HG02981 (cell line): Measurements from ENCODE around the gene HOXC11.

Experiments
- ATAC-seq: cut with Tn5 transposase; IDR thresholded peaks from one replicate; pipeline ENCODE4 v1.9.1; 2021; ENCODE audit warnings: mild to moderate bottlenecking, moderate library complexity; ENCODE audit not compliant: unreplicated experiment

The HOXC11 gene

GRCh38 chr12:53984901-53985691, 12.2 kb downstream of the HOXC11 start, which contains the start of gene HOXC10:
Gene HOXC10 (plus strand): TSS chr12:53985146. CDS start chr12:53985260, 114 bp downstream.
- ATAC-seq, result no peak

GRCh38 chr12:53985692-53985993, 12.7 kb downstream of the HOXC11 start:
- ATAC-seq, result no peak

GRCh38 chr12:53985994-53986685, 13.2 kb downstream of the HOXC11 start:
- no peak for ATAC-seq

DNA sequence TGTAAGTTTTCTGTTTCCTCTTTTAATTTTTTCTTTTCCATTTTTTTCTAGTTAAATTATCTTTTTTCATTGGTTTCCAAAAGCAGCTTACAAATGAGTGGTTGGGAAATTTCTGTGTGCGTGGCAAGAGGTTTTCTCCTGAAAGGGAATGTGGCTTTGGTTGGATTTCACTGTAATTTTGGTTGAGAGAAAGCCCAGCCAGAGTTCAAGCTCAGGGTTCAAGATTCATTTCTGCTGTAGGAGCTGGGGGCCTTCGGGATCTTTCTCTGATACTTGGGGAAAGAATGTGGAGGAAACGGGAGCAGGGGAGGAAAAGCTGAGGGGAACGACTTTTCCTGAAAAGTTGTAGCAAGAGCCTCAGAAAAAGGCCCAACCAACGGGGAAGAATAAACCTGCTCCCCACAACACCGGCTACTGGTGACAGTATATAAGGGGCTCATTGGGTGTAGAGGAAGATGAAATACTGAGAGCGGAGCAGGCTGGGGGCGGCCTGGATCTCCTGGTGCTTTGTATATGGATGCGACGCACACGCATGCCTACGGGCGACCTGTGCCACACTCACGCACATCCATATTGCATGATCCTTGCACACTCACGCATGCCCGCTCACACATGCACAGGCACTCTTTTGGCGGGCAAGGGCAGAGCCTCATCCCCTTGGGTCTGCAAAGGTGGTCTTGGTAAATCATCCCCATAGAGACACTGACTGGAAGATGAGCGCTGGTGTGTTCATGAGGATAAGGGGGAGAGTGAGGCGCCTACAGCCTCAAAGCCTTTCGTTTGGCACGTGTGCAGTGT, 14.0 kb downstream of the HOXC11 start:
- ATAC-seq, result no peak

DNA sequence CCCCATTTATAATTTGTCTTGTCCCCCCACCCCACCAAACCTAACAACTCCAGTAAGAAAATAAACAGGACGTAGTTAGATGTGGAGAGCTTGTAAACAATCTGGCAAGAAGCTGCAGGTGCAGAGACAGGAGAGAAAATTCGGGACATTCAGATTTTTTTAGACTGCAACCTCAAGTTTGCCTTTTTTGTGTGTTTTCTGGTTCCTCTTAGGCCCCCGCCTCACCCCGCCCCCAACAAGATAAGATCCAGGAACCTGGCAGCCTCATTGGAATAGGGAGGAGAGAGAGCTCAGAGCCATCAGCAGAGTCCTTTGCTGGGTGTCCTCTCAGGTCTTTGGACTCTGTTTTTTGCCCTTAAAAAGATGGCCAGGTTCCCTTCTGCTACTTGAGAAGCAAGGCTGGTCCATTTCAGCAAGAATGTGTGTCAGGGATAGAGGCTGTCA, 14.9 kb downstream of the HOXC11 start:
- no peak for ATAC-seq

DNA sequence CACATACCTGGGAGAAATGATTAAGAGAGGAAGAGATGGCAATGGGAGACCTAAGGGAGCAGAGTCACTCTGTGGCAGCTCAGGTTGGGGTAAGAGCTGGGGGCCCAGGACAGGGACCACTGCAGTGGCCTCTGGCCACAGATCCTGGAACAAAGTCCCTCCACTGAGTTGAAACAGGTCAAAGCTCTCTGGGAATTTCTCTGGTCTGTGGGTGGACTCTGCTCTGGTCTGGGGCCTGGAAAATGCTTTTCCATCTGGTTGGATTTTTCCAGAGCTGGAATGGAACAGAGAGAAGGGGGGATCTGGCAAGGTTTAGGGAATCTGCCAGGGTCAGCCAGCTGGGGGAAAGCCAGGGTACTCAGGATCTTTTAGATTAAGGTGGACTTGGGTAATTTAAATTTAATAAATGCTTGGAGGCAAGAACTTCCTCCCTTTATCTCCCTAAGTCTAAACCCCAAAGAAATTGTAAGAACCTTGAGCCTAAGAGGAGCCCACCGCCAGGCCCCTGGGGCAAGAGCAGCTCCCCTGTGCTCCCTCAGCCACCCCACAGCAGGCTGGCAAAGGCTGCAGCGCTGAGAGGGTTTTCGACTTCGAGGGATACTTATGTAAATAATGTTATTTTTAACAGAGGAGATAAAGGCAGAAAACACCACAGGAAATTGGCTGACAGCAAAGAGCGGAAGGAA, 15.8 kb downstream of the HOXC11 start:
- no peak for ATAC-seq

GRCh38 chr12:53989227-53990113, 16.5 kb downstream of the HOXC11 start:
- no peak for ATAC-seq

- no peak for ATAC-seq
These were observed 17.6 kb downstream of the HOXC11 start for GRCh38 chr12:53990311-53991076.

DNA sequence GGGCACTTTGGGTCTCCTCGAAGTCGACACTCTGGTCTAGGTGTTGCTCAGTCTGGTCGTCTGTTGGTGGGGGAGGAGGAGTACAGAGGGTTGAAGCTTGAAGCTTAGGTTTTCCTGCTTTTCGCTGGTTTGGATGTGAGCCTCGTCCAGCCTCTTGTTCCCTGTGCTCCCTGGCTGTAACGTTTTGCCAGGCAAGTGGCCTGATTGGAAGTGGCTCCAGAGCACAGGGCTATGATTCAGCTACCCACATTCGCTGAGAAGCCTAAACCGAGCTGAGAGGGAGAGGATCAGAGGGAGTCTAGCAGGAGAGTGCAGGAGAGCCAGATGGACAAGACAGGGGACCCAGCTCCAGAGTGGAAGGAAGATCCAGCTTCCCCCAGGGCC, 18.1 kb downstream of the HOXC11 start:
- ATAC-seq, result no peak

DNA sequence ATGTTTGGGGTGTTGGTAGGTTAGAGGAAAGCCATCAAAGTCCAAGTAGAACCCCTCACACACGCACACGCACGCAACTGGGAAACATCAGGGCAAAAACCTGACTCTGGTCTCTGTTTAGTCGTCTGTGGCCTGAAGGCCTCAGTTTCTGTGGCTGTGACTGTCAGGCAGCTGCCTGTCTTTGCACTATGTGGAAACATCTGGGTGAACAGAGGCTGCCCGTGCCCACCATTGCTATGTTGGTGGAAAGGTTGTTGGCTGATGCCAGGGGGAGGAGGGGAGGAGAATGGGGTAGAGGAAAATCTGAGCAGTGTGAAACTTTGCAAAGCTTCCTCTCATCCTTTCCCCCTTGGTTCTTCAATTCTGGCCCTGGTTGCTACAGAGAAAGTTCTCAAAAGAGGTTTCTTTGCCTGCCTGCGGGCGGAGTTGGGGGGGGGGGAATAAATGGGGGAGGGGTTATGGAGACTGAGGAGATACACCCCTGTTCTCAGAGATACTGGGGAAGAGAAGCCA, 19.5 kb downstream of the HOXC11 start:
- ATAC-seq, result no peak

DNA sequence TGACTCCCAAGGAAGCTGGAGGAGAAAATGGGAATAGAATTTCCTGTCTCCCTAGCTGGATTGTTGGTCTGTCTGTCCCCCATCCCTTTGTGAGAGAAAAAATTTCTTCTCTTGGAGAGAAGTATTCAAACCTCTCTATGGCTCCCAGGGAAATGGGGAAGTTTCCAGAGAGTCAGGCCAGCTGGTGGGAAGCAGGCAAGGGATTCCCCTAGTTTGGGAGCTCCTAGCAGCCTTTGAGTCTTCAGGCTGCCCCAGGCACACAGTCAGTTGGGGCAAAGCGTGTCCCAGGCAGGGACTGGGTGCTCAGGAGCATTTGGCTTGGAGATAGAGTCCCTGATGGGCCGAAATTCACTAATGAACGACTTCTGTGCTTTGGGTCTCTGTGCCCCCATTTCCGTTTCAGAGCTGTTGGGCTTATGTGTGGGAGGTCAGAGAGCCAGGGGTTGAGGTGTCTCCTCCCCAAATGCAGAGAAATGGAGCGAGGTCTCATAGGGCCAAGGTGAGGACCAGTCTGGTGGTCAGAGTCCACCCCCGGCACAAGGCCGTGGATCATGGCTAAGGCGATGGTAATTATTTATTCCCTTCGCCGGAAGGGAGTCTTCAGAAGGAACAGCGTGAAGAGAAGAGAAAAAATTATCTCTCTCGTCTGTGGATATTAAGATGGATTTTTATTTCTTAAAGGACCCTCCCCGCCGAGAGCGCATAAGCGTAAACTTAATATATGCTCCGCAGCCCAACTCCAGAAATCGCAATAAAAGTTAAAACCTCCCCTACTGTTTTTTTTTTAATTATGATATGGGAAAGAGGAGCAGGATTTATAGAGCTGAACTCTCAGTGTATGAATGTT, 20.5 kb downstream of the HOXC11 start:
- ATAC-seq, result no peak

GRCh38 chr12:53994009-53994263, 21.0 kb downstream of the HOXC11 start:
- ATAC-seq, result no peak

DNA sequence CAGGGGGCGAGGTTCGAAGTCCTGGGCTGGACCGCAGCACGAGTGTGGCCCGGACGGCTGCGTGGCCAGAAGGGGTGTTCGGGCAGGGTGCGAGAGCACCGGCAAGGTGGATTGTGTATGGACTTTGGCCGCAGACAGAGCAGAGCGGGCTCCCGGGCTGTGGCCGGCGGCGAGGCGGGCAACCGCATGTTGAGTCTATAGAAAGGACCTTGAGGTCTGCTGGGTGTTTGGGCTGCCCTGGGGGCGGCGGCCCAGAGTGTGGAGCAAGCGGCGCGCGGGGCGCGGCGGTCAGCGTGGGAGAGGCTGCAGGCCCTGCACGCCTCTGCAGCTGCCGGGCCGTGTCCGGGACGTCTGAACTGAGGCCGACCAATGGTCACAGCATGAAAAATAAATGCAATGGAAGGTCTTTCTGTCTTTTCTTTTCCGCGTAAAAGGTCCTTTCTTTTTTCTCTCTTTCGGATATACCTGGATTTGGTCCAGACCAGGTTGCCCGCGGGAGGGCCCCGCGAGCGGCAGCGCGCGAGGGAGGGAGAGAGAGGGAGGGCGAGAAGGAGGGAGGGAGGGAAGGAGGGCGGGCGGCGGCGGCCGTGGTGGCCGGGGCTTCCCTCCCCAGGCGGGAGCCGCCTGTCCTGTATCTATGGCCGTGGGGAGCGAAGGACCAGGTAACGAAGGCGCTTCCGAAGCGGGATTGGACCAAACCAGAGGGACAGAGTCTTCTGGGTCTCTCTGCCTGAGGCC, 21.5 kb downstream of the HOXC11 start:
- ATAC-seq, result no peak

GRCh38 chr12:53995002-53995377, 22.1 kb downstream of the HOXC11 start:
- ATAC-seq, result no peak

DNA sequence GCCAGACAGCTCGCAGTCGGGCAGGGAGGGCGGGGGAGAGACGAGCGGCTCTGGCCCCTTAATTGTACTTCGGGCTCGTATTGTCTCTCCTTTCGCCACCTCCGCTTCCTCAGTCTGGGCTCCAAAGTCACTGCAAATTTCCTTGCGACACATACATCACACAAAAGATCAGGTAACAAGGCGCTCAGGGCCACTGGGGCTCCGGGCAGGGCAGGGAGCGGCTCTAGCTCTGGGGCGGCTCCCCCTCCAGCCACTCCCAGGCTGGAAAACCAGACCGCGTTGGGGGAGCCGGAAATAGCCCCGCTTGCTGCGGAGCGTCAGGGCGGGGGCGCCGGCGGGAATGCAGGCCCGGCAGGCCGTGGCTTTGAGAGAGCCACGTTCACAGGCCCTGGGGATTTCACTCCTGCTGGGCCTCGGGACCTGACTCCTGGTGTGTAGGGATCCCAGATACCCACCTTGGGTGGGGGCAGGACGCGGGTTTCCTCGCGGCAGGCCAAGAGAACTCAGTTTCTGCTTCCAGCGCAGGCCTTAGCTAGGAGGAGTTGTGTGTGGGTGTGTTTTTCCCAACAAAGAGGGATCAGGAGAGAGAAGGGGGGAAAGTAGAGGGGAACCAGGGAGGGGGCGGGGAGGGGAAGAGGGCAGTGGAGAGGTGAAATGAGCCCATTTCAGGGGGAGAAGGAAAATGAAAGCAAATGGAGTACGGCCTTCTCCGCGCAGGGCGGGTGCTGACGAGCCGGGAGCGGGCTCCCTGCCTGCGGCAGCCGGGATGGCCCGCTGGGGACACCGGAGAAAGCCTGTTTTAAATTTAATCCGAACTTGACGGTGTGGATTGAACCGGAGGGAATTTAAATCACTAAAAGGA, 22.7 kb downstream of the HOXC11 start:
- ATAC-seq, result no peak

DNA sequence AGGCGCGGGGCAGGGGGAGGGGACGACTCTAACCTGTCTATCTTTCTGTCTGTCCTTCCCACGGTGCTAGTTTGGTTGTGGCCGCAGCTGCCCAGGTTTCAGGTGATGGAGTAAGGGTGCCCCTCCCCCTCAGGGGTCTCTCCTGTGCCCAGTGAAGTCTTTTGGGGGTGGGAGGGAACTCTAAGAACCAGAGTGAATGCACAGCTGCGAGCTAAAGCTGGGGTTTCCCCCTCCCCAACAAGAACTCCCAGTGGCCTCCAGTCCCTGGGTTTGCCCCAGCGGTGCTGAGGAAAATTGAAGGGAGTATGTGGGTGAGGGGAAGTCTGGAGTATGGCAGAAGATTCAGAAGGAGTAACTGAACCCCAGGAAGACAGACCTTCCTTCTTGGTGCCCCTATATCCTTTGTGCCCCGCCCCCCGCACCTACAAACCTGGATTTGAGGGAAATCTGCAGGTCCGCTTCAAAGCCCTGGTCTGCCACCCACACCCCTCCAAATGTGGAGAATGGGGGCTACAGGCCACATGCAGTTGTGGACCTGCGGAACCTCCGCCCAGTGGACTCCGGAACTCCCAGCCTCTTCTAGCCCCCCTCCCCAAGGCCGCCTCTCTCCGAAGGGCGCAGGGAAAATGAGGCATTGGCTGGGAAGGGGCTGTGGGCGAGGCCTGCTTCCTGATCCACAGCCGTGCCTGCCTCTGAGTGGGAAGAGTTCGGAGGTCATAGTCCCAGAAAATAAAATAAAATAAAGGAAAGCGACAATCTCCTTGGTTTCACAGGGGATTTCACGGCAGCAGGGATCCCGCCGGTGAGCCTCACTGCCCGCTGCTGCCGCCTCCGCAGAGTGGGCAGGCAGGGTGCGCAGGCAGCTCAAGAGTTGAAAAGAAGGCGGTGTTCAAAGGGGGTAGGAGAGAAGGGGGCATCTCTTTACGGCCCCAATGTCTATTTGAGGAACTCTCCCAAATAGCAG, 23.6 kb downstream of the HOXC11 start:
- ATAC-seq, result no peak
